DND-41 (cell line): Measurements from ENCODE around the gene RPS29.

Experiments
- ATAC-seq: fragments of 200-7000 bp; cut with Tn5 transposase; 3 replicates; pipeline ENCODE4 v1.9.1; 2021; ENCODE audit warnings: low read depth; ENCODE audit not compliant: insufficient read depth
- DNase-seq: peaks from one replicate; pipeline ENCODE4 v3.0.0-alpha.2; 2020
- H2AFZ ChIP-seq: 2 replicates; pipeline ENCODE4 v1.6.0; 2012; ENCODE audit warnings: low read depth, low read length
- H3K27ac ChIP-seq: 2 replicates; pipeline ENCODE4 v1.5.1; 2012; ENCODE audit warnings: low read length, inconsistent platforms
- H3K27me3 ChIP-seq: fragments of 200-600 bp; sonication (generic); 2 replicates; pipeline ENCODE4 v1.6.0; 2012; ENCODE audit warnings: low read length, mild to moderate bottlenecking, inconsistent platforms; ENCODE audit not compliant: insufficient read depth, poor library complexity
- H3K36me3 ChIP-seq: 2 replicates; pipeline ENCODE4 v1.5.1; 2012; ENCODE audit warnings: low read length, inconsistent platforms; ENCODE audit not compliant: insufficient read depth
- H3K4me1 ChIP-seq: 2 replicates; pipeline ENCODE4 v1.5.1; 2012; ENCODE audit warnings: mild to moderate bottlenecking, low read length; ENCODE audit not compliant: insufficient read depth
- H3K4me2 ChIP-seq: 2 replicates; pipeline ENCODE4 v1.6.0; 2012; ENCODE audit warnings: mild to moderate bottlenecking, moderate library complexity, low read length, inconsistent platforms; ENCODE audit not compliant: insufficient read depth
- H3K4me3 ChIP-seq, 2 experiments: fragments of 200-600 bp in 1 of 2; shearing (Covaris generic) in 1 of 2; 2 replicates each; pipeline ENCODE4 v1.5.1; 2012 to 2016; ENCODE audit warnings: inconsistent platforms in 2 of 2, low read length in 2 of 2, mild to moderate bottlenecking in 2 of 2, low read depth in 1 of 2, moderate library complexity in 1 of 2
- H3K79me2 ChIP-seq: 2 replicates; pipeline ENCODE4 v1.6.0; 2012; ENCODE audit warnings: low read length, inconsistent platforms; ENCODE audit not compliant: insufficient read depth
- H3K9ac ChIP-seq: 2 replicates; pipeline ENCODE4 v1.6.0; 2012; ENCODE audit warnings: low read depth, mild to moderate bottlenecking, inconsistent platforms, low read length, moderate library complexity
- H3K9me3 ChIP-seq: 2 replicates; pipeline ENCODE4 v1.5.1; 2012; ENCODE audit warnings: low read length, moderate library complexity, mild to moderate bottlenecking, inconsistent platforms; ENCODE audit not compliant: insufficient read depth, severe bottlenecking
- H4K20me1 ChIP-seq: 2 replicates; pipeline ENCODE4 v1.6.0; 2012; ENCODE audit warnings: low read length; ENCODE audit not compliant: insufficient read depth
- EZH2 ChIP-seq: IDR thresholded peaks from 3 replicates; pipeline ENCODE4 v1.6.1; 2012; ENCODE audit warnings: borderline replicate concordance, low read depth, mild to moderate bottlenecking, moderate library complexity, low read length, inconsistent platforms; ENCODE audit not compliant: severe bottlenecking
- TF ChIP-seq, protein P1 (sequence below): IDR thresholded peaks from 2 replicates; pipeline ENCODE4 v1.5.1; 2012; ENCODE audit warnings: borderline replicate concordance, low read length, moderate library complexity, mild to moderate bottlenecking; ENCODE audit not compliant: poor library complexity, severe bottlenecking; ENCODE audit errors: extremely low read depth

The RPS29 gene

DNA sequence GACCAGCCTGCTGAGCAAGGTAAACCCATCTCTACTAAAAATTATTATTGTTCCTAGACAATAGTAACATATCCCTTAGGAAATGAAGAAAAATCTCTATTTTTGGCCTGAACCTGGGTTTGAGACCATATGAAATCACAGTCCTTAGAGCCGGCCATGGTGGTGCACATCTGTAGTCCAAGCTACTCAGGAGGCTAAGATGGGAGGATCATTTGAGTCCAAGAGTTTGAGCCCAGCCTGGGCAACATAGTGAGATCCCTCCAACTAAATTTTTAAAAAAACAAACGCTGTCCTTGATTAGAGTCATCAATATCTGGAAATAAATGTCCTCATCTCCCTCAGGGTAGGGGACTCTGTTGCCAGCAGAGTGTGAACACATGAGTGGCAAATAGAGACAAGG is 34.6 kb downstream of the RPS29 start:
- no peak overlapping the region for H3K4me2 ChIP-seq

DNA sequence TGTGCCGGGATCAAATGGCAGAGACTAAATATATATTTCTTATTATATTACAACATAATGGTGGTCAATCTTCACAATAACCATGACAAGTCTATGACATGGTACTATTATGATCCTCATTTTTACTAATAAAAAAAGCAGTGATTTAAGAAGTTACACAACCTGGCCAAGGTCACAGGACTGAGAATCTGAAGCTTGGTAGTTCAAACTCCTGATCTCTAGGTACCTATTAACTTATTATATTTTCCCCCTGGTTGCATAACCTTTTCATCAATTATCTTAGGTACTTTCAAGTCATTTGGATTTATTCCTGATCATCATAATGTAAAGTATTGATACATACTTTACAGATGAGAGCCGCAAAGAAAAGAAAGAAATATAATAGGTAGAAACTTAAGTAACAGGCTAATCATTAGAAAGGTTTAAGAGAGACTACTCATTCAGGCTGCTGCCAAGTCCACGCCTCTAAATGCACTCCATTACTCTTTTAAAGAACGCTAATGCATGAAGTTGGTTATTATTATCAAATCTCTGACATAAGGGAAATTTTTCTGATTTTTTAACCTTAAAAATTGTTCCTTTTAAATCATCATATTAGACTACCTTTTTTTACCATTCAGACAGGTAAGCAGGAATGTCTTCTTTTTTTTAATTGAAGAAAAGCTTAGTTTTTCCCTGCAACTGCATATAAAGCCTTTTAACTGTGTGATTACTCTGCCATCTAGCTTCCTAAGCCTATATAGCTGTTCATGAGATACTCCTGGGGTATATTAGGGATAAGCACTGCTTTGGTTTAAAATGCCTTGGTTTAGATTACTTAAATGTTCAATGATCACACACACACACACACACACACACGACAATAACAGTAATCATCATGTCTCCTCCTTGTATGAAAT is 35.6 kb downstream of the RPS29 start:
- no peak overlapping the region for H3K4me2 ChIP-seq
- H3K36me3 ChIP-seq: no peaks in the 10 kb centered on the region
- no peak overlapping the region for H3K4me3 ChIP-seq
- no peaks in the 10 kb centered on the region for H3K27me3 ChIP-seq
- no peaks in the 10 kb centered on the region for H4K20me1 ChIP-seq
- H3K4me1 ChIP-seq: no peaks in the 10 kb centered on the region
- no peak overlapping the region for H3K9ac ChIP-seq
- DNase-seq (no peak), ATAC-seq (no peak)
- no peak overlapping the region for H2AFZ ChIP-seq
- H3K9me3 ChIP-seq: no peaks in the 10 kb centered on the region
- no peaks in the 10 kb centered on the region for H3K79me2 ChIP-seq
- H3K27ac ChIP-seq: no peak overlapping the region
- TF ChIP-seq, protein P1, sequence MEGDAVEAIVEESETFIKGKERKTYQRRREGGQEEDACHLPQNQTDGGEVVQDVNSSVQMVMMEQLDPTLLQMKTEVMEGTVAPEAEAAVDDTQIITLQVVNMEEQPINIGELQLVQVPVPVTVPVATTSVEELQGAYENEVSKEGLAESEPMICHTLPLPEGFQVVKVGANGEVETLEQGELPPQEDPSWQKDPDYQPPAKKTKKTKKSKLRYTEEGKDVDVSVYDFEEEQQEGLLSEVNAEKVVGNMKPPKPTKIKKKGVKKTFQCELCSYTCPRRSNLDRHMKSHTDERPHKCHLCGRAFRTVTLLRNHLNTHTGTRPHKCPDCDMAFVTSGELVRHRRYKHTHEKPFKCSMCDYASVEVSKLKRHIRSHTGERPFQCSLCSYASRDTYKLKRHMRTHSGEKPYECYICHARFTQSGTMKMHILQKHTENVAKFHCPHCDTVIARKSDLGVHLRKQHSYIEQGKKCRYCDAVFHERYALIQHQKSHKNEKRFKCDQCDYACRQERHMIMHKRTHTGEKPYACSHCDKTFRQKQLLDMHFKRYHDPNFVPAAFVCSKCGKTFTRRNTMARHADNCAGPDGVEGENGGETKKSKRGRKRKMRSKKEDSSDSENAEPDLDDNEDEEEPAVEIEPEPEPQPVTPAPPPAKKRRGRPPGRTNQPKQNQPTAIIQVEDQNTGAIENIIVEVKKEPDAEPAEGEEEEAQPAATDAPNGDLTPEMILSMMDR: peak; percentile 43
- no peak for TF ChIP-seq EZH2

More for the DNA sequence above, 34.6 kb downstream of the RPS29 start:
- Histone ChIP-seq H3K79me2 (no peaks in the 10 kb centered on the region), H3K36me3 (no peaks in the 10 kb centered on the region), H3K9ac (no peak overlapping the region), H3K4me1 (no peaks in the 10 kb centered on the region), H4K20me1 (no peaks in the 10 kb centered on the region), H2AFZ (no peak overlapping the region), H3K4me3 (no peak overlapping the region), H3K9me3 (no peaks in the 10 kb centered on the region), H3K27me3 (no peaks in the 10 kb centered on the region), H3K27ac (no peak overlapping the region)
- TF ChIP-seq, protein P1: no peak
- TF ChIP-seq EZH2: no peak
- no peak for ATAC-seq
- no peak for DNase-seq

DNA sequence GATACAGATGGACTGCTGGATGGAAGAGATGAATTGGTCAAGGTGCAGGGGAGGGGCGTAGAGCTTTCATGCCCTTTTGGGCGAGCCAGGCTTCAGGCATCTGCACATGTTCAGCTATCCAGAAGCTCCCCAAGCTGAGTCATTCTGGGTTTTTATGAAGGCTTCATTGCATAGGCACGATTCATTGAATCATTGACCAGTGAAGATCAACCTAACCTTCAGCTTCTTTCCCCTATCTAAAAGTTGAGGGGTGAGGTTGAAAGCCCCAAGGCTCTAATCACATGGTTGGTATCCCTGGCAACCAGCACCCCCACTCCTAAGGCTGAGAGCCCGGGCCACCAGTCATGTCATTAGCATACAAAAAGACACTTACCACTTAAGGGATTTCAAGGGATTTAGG is 36.3 kb downstream of the RPS29 start:
- no peaks in the 10 kb centered on the region for H3K36me3 ChIP-seq
- ATAC-seq: no peak
- no peak overlapping the region for H3K9ac ChIP-seq
- H3K27ac ChIP-seq: no peak overlapping the region
- no peaks in the 10 kb centered on the region for H3K27me3 ChIP-seq
- no peak for DNase-seq
- H2AFZ ChIP-seq: no peak overlapping the region
- TF ChIP-seq, protein P1: no peak
- TF ChIP-seq EZH2: no peak
- H3K9me3 ChIP-seq: no peaks in the 10 kb centered on the region
- no peak overlapping the region for H3K4me2 ChIP-seq
- H3K79me2 ChIP-seq: no peaks in the 10 kb centered on the region
- H3K4me3 ChIP-seq: no peak overlapping the region
- no peaks in the 10 kb centered on the region for H4K20me1 ChIP-seq
- no peaks in the 10 kb centered on the region for H3K4me1 ChIP-seq
